MM.1S (cell line): ENCODE measurements around the gene NLRP8.
"Not testable (repeated sequence)": the region's sequence is repeated elsewhere in the genome, so short reads cannot be mapped to it uniquely, and the experiment has no call there.

Experiments used
- DNase-seq: peaks from one replicate; pipeline ENCODE4 v3.0.0-alpha.2; 2015
- H2AFZ ChIP-seq: fragments of 300-600 bp; sonication (generic); 2 replicates; pipeline ENCODE4 v1.6.0; 2016; ENCODE audit warnings: antibody characterized with exemption, low read length
- H3F3A ChIP-seq: fragments of 300-600 bp; sonication (generic); 2 replicates; pipeline ENCODE4 v1.6.1; 2016; ENCODE audit warnings: mild to moderate bottlenecking, antibody characterized with exemption, low read length, moderate library complexity, mixed read lengths; ENCODE audit not compliant: insufficient read depth
- H3K27ac ChIP-seq: fragments of 300-600 bp; sonication (generic); 2 replicates; pipeline ENCODE4 v1.5.1; 2016; ENCODE audit warnings: mild to moderate bottlenecking, low read length
- H3K27me3 ChIP-seq: fragments of 300-600 bp; sonication (generic); replicated peaks from 2 replicates; pipeline ENCODE4 v1.6.0; 2016; ENCODE audit warnings: low read length; ENCODE audit not compliant: insufficient read depth
- H3K36me3 ChIP-seq: fragments of 300-600 bp; sonication (generic); replicated peaks from 2 replicates; pipeline ENCODE4 v1.6.1; 2016; ENCODE audit warnings: mild to moderate bottlenecking, low read length, mixed read lengths; ENCODE audit not compliant: insufficient read depth
- H3K4me1 ChIP-seq: fragments of 300-600 bp; sonication (generic); 2 replicates; pipeline ENCODE4 v1.6.1; 2016; ENCODE audit warnings: low read length, mixed read lengths
- H3K4me2 ChIP-seq: fragments of 300-600 bp; sonication (generic); 2 replicates; pipeline ENCODE4 v1.6.0; 2016; ENCODE audit warnings: low read depth, low read length
- H3K4me3 ChIP-seq: fragments of 300-600 bp; sonication (generic); 2 replicates; pipeline ENCODE4 v1.5.1; 2016; ENCODE audit warnings: low read length, mixed read lengths
- H3K79me2 ChIP-seq: fragments of 300-600 bp; sonication (generic); 2 replicates; pipeline ENCODE4 v1.6.1; 2016; ENCODE audit warnings: mixed run types, low read length, mixed read lengths
- H3K9ac ChIP-seq: fragments of 300-600 bp; sonication (generic); 2 replicates; pipeline ENCODE4 v1.6.1; 2016; ENCODE audit warnings: low read length, mixed read lengths
- H3K9me2 ChIP-seq: fragments of 300-600 bp; sonication (generic); replicated peaks from 2 replicates; pipeline ENCODE4 v1.6.1; 2016; ENCODE audit warnings: mild to moderate bottlenecking, low read length, mixed read lengths; ENCODE audit not compliant: insufficient read depth
- H3K9me3 ChIP-seq: fragments of 300-600 bp; sonication (generic); replicated peaks from 2 replicates; pipeline ENCODE4 v1.6.1; 2016; ENCODE audit warnings: mild to moderate bottlenecking, low read length, mixed read lengths; ENCODE audit not compliant: insufficient read depth
- H4K20me1 ChIP-seq: fragments of 300-600 bp; sonication (generic); 2 replicates; pipeline ENCODE4 v1.6.1; 2016; ENCODE audit warnings: mild to moderate bottlenecking, low read length, moderate library complexity, mixed read lengths; ENCODE audit not compliant: insufficient read depth
- EZH2 ChIP-seq: fragments of 300-600 bp; sonication (generic); optimal IDR thresholded peaks from 2 replicates; pipeline ENCODE3; 2017; ENCODE audit warnings: low read depth, mild to moderate bottlenecking, antibody characterized with exemption, low read length, mixed read lengths
- EZH2phosphoT487 ChIP-seq: fragments of 300-600 bp; sonication (generic); IDR thresholded peaks from 2 replicates; pipeline ENCODE4 v1.6.1; 2018; ENCODE audit warnings: antibody characterized with exemption, low read length
- TF ChIP-seq, protein P1 (sequence below): fragments of 300-600 bp; sonication (generic); IDR thresholded peaks from 2 replicates; pipeline ENCODE4 v1.5.1; 2016; ENCODE audit warnings: antibody characterized with exemption, low read length, mixed read lengths

Gene NLRP8

DNA sequence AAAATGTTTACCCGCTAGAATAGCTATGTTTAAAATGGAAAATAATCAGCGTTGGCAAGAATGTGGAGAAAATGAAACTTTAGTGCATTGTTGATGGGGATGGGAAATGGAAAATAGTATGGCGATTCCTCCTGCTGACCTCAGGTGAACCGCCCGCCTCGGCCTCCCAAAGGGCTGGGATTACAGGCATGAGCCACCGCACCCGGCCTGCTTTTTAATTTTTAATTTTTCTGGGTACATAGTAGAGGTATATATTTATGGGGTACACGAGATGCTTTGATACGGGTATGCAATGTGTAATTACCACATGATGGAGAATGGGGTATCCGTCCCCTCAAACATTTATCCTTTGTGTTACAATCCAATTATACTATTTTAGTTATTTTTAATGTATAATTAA is 7.3 kb upstream of the NLRP8 start:
- no peaks in the 10 kb centered on the region for H3K9me2 ChIP-seq
- H3K27me3 ChIP-seq: no peaks in the 10 kb centered on the region
- H3K4me3 ChIP-seq: no peak overlapping the region
- no peaks in the 10 kb centered on the region for H3K36me3 ChIP-seq
- H3F3A ChIP-seq: no peaks in the 10 kb centered on the region
- TF ChIP-seq, protein P1, sequence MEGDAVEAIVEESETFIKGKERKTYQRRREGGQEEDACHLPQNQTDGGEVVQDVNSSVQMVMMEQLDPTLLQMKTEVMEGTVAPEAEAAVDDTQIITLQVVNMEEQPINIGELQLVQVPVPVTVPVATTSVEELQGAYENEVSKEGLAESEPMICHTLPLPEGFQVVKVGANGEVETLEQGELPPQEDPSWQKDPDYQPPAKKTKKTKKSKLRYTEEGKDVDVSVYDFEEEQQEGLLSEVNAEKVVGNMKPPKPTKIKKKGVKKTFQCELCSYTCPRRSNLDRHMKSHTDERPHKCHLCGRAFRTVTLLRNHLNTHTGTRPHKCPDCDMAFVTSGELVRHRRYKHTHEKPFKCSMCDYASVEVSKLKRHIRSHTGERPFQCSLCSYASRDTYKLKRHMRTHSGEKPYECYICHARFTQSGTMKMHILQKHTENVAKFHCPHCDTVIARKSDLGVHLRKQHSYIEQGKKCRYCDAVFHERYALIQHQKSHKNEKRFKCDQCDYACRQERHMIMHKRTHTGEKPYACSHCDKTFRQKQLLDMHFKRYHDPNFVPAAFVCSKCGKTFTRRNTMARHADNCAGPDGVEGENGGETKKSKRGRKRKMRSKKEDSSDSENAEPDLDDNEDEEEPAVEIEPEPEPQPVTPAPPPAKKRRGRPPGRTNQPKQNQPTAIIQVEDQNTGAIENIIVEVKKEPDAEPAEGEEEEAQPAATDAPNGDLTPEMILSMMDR: no peak
- TF ChIP-seq EZH2phosphoT487: no peak
- no peak overlapping the region for H3K27ac ChIP-seq
- no peaks in the 10 kb centered on the region for H3K79me2 ChIP-seq
- DNase-seq: no peak
- no peaks in the 10 kb centered on the region for H4K20me1 ChIP-seq
- 0 out of 2 replicates have a peak overlapping the region, but pooled peaks have one; percentile 47 for H3K4me2 ChIP-seq
- no peak overlapping the region for H2AFZ ChIP-seq
- H3K9me3 ChIP-seq: no peaks in the 10 kb centered on the region
- no peaks in the 10 kb centered on the region for H3K4me1 ChIP-seq
- no peak overlapping the region for H3K9ac ChIP-seq

DNA sequence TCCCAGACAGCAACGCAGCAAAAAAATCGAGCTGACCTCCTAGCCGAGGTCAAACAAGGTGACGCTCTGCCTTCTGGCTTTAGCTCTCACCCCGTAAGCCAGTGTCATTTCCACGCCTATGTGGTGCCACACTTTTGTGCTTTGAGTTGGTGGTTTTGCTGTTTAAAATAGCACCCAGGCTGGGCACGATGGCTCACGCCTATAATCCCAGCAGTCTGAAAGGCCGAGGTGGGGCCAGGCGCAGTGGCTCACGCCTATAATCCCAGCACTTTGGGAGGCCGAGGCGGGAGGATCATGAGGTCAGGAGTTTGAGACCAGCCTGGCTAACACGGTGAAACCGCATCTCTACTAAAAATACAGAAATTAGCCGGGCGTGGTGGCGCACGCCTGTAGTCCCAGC is 2.9 kb downstream of the NLRP8 start:
- H3K79me2 ChIP-seq, H3K36me3 ChIP-seq, H3K27me3 ChIP-seq, H3F3A ChIP-seq, H3K9me2 ChIP-seq, DNase-seq, H3K4me3 ChIP-seq, H3K9me3 ChIP-seq, H2AFZ ChIP-seq, H4K20me1 ChIP-seq, H3K9ac ChIP-seq, H3K27ac ChIP-seq, H3K4me1 ChIP-seq, H3K4me2 ChIP-seq: not testable (repeated sequence)

DNA sequence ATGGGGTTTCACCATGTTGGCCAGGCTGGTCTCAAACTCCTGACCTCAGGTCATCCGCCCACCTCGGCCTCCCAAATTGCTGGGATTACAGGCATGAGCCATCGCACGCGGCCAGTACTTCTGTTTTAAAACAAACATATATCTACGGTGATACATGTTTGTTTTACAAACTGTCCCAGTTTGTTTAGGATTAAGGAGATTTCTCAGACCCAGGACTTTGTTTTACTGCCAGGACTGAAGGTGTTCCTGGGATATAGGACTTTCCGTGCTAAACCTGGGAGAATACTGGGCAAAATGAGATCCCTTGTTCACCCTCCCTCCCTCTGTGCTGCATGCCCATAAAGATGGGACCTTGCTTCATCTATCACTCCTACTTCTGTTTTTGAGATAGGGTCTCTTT is 8.8 kb downstream of the NLRP8 start:
- Histone ChIP-seq H3K9me2 (no peaks in the 10 kb centered on the region), H3K27me3 (0 out of 2 replicates have a peak, but pooled peaks cover 4% of the 10 kb centered on the region), H3K4me3 (no peak overlapping the region), H3K79me2 (no peaks in the 10 kb centered on the region), H3K36me3 (no peaks in the 10 kb centered on the region), H3K9ac (no peak overlapping the region), H3F3A (no peaks in the 10 kb centered on the region), H3K9me3 (no peaks in the 10 kb centered on the region), H3K27ac (no peak overlapping the region), H3K4me1 (no peaks in the 10 kb centered on the region), H3K4me2 (no peak overlapping the region), H4K20me1 (no peaks in the 10 kb centered on the region), H2AFZ (no peak overlapping the region)
- TF ChIP-seq EZH2 (no peak), EZH2phosphoT487 (no peak)
- TF ChIP-seq, protein P1: no peak
- DNase-seq: no peak

DNA sequence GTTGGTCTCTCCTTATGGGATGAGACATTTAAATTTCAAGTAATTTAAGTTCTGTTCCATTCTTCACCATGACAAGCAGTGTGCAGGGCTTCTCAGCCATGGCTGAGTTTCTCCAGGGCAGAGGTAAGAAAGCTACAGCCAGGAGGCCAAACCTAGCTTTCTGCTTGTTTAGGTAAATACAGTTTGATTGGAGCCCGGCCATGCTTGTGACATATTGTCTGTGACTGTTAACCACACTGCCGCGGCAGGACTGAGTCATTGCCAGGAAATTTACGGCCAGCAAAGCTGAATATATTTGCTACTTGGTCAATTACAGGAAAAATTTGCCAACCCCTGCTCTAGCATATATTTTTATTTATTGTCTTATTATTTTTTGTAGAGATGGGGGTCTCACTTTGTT is 10.7 kb downstream of the NLRP8 start:
- Histone ChIP-seq H3K27ac (no peak overlapping the region), H3K36me3 (no peaks in the 10 kb centered on the region), H3K27me3 (0 out of 2 replicates have a peak, but pooled peaks cover 4% of the 10 kb centered on the region), H3F3A (no peaks in the 10 kb centered on the region), H3K4me3 (no peak overlapping the region), H3K4me1 (no peaks in the 10 kb centered on the region), H3K4me2 (no peak overlapping the region), H3K79me2 (no peaks in the 10 kb centered on the region), H2AFZ (no peak overlapping the region), H3K9ac (no peak overlapping the region), H3K9me2 (no peaks in the 10 kb centered on the region), H4K20me1 (no peaks in the 10 kb centered on the region), H3K9me3 (no peaks in the 10 kb centered on the region)
- no peak for TF ChIP-seq EZH2phosphoT487
- no peak for TF ChIP-seq EZH2
- TF ChIP-seq, protein P1: no peak
- no peak for DNase-seq
